ENCODE measurements around the gene ZNF562.
"Not testable (repeated sequence)": the region's sequence is repeated elsewhere in the genome, so short reads cannot be mapped to it uniquely, and the experiment has no call there.

- TF ChIP-seq, protein P1, sequence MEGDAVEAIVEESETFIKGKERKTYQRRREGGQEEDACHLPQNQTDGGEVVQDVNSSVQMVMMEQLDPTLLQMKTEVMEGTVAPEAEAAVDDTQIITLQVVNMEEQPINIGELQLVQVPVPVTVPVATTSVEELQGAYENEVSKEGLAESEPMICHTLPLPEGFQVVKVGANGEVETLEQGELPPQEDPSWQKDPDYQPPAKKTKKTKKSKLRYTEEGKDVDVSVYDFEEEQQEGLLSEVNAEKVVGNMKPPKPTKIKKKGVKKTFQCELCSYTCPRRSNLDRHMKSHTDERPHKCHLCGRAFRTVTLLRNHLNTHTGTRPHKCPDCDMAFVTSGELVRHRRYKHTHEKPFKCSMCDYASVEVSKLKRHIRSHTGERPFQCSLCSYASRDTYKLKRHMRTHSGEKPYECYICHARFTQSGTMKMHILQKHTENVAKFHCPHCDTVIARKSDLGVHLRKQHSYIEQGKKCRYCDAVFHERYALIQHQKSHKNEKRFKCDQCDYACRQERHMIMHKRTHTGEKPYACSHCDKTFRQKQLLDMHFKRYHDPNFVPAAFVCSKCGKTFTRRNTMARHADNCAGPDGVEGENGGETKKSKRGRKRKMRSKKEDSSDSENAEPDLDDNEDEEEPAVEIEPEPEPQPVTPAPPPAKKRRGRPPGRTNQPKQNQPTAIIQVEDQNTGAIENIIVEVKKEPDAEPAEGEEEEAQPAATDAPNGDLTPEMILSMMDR (IDR thresholded peaks at IDR 0.05), result not testable (repeated sequence)
- not testable (repeated sequence) for TF ChIP-seq POLR2A (IDR thresholded peaks at IDR 0.05)
Observed at GRCh38 chr19:9651464-9651863, 23.4 kb downstream of the ZNF562 start.

Measured in uterus (tissue), 2 donors.